ENCODE measurements around the gene SETD3.

- no peak for TF ChIP-seq BCL11A (IDR thresholded peaks at IDR 0.05; ENCODE audit: low read depth, low read length)
- TF ChIP-seq ELK1 (IDR thresholded peaks at IDR 0.05; ENCODE audit: low read depth, low read length), result no peak
- no peak for TF ChIP-seq TBL1XR1 (IDR thresholded peaks at IDR 0.05; ENCODE audit: low read depth, low read length)
- no peak for TF ChIP-seq POLR2A (IDR thresholded peaks at IDR 0.05; ENCODE audit: low read depth, low read length)
- TF ChIP-seq EED (IDR thresholded peaks at IDR 0.05; ENCODE audit: low read depth), result no peak
- no peak for TF ChIP-seq CTCF (IDR thresholded peaks at IDR 0.05 in 2 of 3, conservative IDR thresholded peaks at IDR 0.05 in 1 of 3; ENCODE audit: control insufficient read depth in 2 of 3, extremely low read depth in 1 of 3, insufficient read depth in 1 of 3, low read depth in 3 of 3, low read length in 3 of 3)
- TF ChIP-seq NR2C2 (IDR thresholded peaks at IDR 0.05; ENCODE audit: borderline replicate concordance, control insufficient read depth, insufficient read length, low read depth), result no peak
- no peak for TF ChIP-seq POLR2AphosphoS5 (IDR thresholded peaks at IDR 0.05; ENCODE audit: low read length)
- no peak for TF ChIP-seq MTA3 (IDR thresholded peaks at IDR 0.05; ENCODE audit: borderline replicate concordance, low read length)
- no peak for TF ChIP-seq TARDBP (IDR thresholded peaks at IDR 0.05; ENCODE audit: borderline replicate concordance)
- no peak for TF ChIP-seq YY1 (IDR thresholded peaks at IDR 0.05; ENCODE audit: low read depth, low read length)
- no peak for TF ChIP-seq SPI1 (IDR thresholded peaks at IDR 0.05; ENCODE audit: borderline replicate concordance, insufficient read depth, low read depth, low read length)
Observed at GRCh38 chr14:99525699-99526080, 45.0 kb upstream of the SETD3 start.

All from GM12878 (cell line).